A172 (cell line): ENCODE data around the gene ASXL3. TPM values are rescaled to one million over a fixed set of nuclear protein-coding genes. Genes with fewer than 3 reads are reported as not detected.

Experiments used
- DNase-seq: peaks from one replicate; pipeline ENCODE4 v3.0.0-alpha.2; 2015; ENCODE audit warnings: low spot score
- total RNA-seq: library from RNA; depleted of rRNA; stranded (reverse); fragments of >200 nt; shearing (Covaris generic); gene quantifications from 2 replicates; pipeline ENCODE4 v1.2.3, GENCODE V29; 2014

ASXL3 gene
- total RNA-seq, 1 experiment from 2014 or later, result not detected

DNA sequence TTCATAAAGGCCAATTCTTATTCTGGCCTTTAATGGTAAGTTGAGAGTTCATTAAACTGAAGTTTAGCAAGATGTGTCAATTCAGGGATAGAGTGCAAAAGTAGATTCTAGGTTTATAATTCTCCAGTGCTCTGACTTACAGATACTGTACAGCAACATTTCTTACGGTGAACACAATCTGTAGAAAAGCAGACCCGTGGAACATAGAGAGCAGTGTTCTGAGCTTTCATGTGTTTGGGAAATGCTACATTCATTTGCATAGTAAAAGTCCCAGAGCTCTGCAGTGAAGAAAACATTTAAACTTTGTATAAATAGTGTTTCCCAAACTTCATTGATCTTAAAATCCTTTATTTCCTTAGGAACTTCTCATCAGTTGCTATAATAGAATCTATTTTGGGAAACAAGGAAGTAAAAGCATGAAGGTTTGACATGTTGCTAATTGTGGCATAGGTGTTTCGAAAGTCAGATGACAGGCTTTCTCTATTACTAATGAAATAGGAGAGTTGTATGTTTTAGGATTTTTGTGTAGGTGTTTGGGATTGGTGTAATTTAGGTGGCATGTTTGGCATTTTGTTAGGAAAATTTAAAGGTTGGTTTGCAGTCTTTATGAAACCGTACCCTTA, 138.2 kb downstream of the ASXL3 start:
- no peak for DNase-seq

- no peak for DNase-seq
Measured at GRCh38 chr18:33717339-33717738, 139.3 kb downstream of the ASXL3 start.

- DNase-seq, result no peak
Measured at GRCh38 chr18:33720133-33720532, 142.1 kb downstream of the ASXL3 start.

GRCh38 chr18:33729556-33729955, 151.5 kb downstream of the ASXL3 start:
- DNase-seq, result no peak

DNA sequence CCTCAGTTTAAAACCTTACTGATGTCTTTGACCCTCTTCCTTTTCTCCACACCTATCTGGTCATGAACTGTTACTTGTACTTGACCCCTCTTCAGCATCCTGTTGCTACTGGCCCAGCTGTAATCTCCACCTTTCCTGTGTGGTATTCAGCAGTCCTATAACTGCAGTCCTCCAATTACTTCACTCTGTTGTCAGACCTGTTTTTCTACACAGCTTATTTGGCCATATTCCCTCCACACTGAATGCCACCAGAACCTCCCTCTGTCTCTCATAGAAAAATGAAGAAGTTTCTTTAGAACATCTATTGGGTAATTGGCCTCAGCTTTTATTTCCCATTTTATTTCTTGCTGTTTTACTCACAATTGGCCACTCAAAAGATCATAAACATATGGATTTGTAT, 155.4 kb downstream of the ASXL3 start:
- no peak for DNase-seq

- no peak for DNase-seq
Measured at GRCh38 chr18:33735428-33735827, 157.4 kb downstream of the ASXL3 start.

- DNase-seq, result no peak
Measured at GRCh38 chr18:33741760-33742159, 163.7 kb downstream of the ASXL3 start.

- no peak for DNase-seq
Measured at GRCh38 chr18:33744032-33744697, 166.1 kb downstream of the ASXL3 start.

DNA sequence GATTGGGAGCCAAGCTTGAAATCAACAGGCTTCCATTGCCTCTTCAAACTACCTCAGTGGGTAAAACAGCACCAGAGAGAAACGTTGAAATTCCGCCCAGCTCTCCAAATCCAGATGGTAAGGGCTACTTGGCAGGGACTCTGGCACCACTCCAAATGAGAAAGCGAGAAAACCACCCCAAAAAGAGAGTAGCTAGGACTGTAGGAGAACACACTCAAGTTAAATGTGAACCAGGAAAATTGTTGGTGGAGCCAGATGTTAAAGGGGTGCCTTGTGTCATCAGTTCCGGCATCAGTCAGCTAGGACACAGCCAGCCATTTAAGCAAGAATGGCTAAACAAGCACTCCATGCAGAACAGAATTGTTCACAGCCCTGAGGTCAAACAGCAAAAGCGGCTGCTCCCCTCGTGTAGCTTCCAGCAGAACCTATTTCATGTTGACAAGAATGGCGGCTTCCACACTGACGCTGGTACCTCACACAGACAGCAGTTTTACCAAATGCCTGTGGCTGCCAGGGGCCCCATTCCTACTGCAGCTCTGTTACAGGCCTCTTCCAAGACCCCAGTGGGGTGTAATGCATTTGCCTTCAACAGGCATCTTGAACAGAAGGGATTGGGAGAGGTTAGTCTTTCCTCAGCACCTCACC, 167.3 kb downstream of the ASXL3 start:
- DNase-seq, result no peak

GRCh38 chr18:33745871-33746545, 168.0 kb downstream of the ASXL3 start:
- DNase-seq, result no peak

DNA sequence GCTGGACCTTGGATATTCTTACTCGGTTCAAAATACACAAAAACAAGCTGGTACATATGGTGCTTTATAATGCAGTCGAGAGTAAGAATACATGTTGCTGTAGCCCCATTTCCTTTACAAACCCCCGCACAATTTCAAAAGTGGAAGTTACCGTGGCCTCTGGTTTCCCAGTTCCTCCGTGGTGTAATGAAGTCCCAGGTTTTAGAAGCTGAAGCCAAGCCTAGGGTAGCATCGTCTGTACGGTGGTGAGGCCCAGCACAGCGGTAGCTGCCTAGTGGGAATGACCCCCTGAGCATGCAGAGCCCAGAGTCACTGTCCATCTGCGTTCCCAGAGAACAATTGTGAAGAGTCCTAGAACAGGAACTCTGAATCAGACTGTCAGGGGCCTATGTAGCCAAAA, 171.8 kb downstream of the ASXL3 start:
- DNase-seq, result no peak

DNA sequence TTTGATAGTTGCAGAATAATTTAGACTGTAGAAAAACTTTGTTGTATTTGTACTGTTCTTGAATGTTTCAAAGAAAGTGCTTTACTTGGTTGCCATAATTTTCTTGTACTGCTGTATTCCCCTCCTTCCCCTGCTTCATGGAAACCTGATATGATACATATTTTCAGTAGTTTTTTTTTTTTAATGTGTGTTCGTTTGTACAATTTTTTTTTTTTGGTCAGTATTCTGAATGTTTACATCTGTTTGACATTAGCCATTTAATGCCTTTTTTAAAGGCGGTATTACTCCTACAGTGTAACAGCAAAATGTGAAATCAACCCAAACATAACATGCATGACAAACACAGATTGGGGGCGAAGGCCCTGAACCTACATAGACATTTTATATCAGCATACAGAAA, 172.3 kb downstream of the ASXL3 start:
- DNase-seq, result no peak

DNA sequence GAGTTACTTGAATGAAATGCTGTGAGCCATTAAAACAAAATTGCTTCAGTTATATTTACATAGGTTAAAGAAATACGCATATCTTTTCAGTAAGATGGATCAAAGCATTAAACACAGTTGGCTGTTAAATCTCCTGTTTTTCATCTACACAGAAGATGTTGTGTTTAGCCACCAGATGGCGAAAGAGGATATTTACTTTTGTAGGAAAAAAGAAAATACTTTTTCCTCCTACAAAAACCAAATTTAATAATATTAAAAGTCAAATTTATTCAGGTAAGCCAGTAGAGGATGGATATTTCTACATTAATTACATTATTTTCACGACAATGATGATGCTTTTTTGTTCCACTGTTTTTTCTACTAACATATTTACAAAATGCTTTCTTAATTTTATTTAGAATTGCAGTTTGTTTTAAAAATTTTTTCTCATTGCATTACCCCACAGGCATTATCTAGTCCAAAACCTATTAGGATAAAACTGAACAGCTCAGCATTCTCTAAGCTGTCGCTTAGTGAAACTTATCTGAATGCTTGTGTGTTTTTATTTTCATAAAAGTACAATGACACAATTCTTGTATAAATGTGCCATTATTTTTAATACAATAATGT, 173.7 kb downstream of the ASXL3 start:
- peak; percentile 1 for DNase-seq

- no peak for DNase-seq
Measured at GRCh38 chr18:33755391-33755790, 177.4 kb downstream of the ASXL3 start.

- DNase-seq, result peak; percentile 86
Measured at GRCh38 chr18:33755931-33756560, 178.0 kb downstream of the ASXL3 start.

- DNase-seq, result no peak
Measured at GRCh38 chr18:33757037-33757436, 179.0 kb downstream of the ASXL3 start.

- DNase-seq, result peak; percentile 54
Measured at GRCh38 chr18:33761363-33761762, 183.3 kb downstream of the ASXL3 start.

- no peak for DNase-seq
Measured at GRCh38 chr18:33781429-33781828, 203.4 kb downstream of the ASXL3 start.
